ENCODE data around the gene SCAF4. TPM values are rescaled to one million over a fixed set of nuclear protein-coding genes. Genes with fewer than 3 reads are reported as not detected.

SCAF4 gene
- total RNA-seq, 1 donor from 2014 or later = 6.5 TPM

- no peak overlapping the region for H3K4me3 ChIP-seq (ENCODE audit: low read depth, low read length)
- no peak for TF ChIP-seq CTCF (conservative IDR thresholded peaks at IDR 0.05; ENCODE audit: low read depth, low read length)
- DNase-seq (ENCODE audit: low read depth) = no peak
Measured at GRCh38 chr21:31711745-31712285, 20.1 kb downstream of the SCAF4 start.

- no peak for TF ChIP-seq CTCF (conservative IDR thresholded peaks at IDR 0.05; ENCODE audit: low read depth, low read length)
- no peak overlapping the region for H3K4me3 ChIP-seq (ENCODE audit: low read depth, low read length)
- DNase-seq (ENCODE audit: low read depth) = no peak
Measured at GRCh38 chr21:31711326-31711725, 20.6 kb downstream of the SCAF4 start.

- no peak for TF ChIP-seq CTCF (conservative IDR thresholded peaks at IDR 0.05; ENCODE audit: low read depth, low read length)
- no peak for DNase-seq (ENCODE audit: low read depth)
- H3K4me3 ChIP-seq (ENCODE audit: low read depth, low read length) = no peak overlapping the region
Measured at GRCh38 chr21:31710586-31710985, 21.3 kb downstream of the SCAF4 start.

- no peak for DNase-seq (ENCODE audit: low read depth)
- no peak overlapping the region for H3K4me3 ChIP-seq (ENCODE audit: low read depth, low read length)
- no peak for TF ChIP-seq CTCF (conservative IDR thresholded peaks at IDR 0.05; ENCODE audit: low read depth, low read length)
Measured at GRCh38 chr21:31708541-31708940, 23.4 kb downstream of the SCAF4 start.

- TF ChIP-seq CTCF (conservative IDR thresholded peaks at IDR 0.05; ENCODE audit: low read depth, low read length) = no peak
- H3K4me3 ChIP-seq (ENCODE audit: low read depth, low read length) = no peak overlapping the region
- no peak for DNase-seq (ENCODE audit: low read depth)
Measured at GRCh38 chr21:31707499-31707898, 24.4 kb downstream of the SCAF4 start.

GRCh38 chr21:31706562-31706961, 25.4 kb downstream of the SCAF4 start:
- H3K4me3 ChIP-seq (ENCODE audit: low read depth, low read length) = no peak overlapping the region
- TF ChIP-seq CTCF (conservative IDR thresholded peaks at IDR 0.05; ENCODE audit: low read depth, low read length) = no peak
- no peak for DNase-seq (ENCODE audit: low read depth)

- no peak for DNase-seq (ENCODE audit: low read depth)
- TF ChIP-seq CTCF (conservative IDR thresholded peaks at IDR 0.05; ENCODE audit: low read depth, low read length) = no peak
- no peak overlapping the region for H3K4me3 ChIP-seq (ENCODE audit: low read depth, low read length)
Measured at GRCh38 chr21:31700040-31700439, 31.9 kb downstream of the SCAF4 start.
